Middle frontal gyrus (tissue), 1 donor: ENCODE results near the gene ALK.

Experiments
- DNase-seq: peaks from one replicate; pipeline ENCODE4 v3.0.0-alpha.2; 2015; ENCODE audit warnings: low spot score; ENCODE audit errors: extremely low spot score

ALK gene

GRCh38 chr2:29796446-29796845 is 124.9 kb downstream of the ALK start:
- no peak for DNase-seq

- no peak for DNase-seq
Observed at GRCh38 chr2:29789911-29790485, 131.4 kb downstream of the ALK start.

- no peak for DNase-seq
Observed at GRCh38 chr2:29787473-29788465, 133.6 kb downstream of the ALK start.

- no peak for DNase-seq
Observed at GRCh38 chr2:29786361-29786760, 135.0 kb downstream of the ALK start.

- DNase-seq: no peak
Observed at GRCh38 chr2:29783666-29784065, 137.7 kb downstream of the ALK start.

- no peak for DNase-seq
Observed at GRCh38 chr2:29782549-29783458, 138.6 kb downstream of the ALK start.

- no peak for DNase-seq
Observed at GRCh38 chr2:29782087-29782486, 139.3 kb downstream of the ALK start.

GRCh38 chr2:29780906-29781305 is 140.5 kb downstream of the ALK start:
- DNase-seq: no peak

- no peak for DNase-seq
Observed at GRCh38 chr2:29777161-29777560, 144.2 kb downstream of the ALK start.

- no peak for DNase-seq
Observed at GRCh38 chr2:29776406-29776805, 145.0 kb downstream of the ALK start.

- DNase-seq: no peak
Observed at GRCh38 chr2:29775937-29776336, 145.4 kb downstream of the ALK start.

GRCh38 chr2:29774624-29775023 is 146.8 kb downstream of the ALK start:
- DNase-seq: no peak

GRCh38 chr2:29770846-29771245 is 150.5 kb downstream of the ALK start:
- no peak for DNase-seq

- no peak for DNase-seq
Observed at GRCh38 chr2:29769847-29770246, 151.5 kb downstream of the ALK start.

GRCh38 chr2:29767606-29768335 is 153.6 kb downstream of the ALK start:
- DNase-seq: no peak

- no peak for DNase-seq
Observed at GRCh38 chr2:29766191-29766590, 155.2 kb downstream of the ALK start.

- no peak for DNase-seq
Observed at GRCh38 chr2:29765721-29766120, 155.7 kb downstream of the ALK start.

GRCh38 chr2:29763371-29763770 is 158.0 kb downstream of the ALK start:
- no peak for DNase-seq

- DNase-seq: no peak
Observed at GRCh38 chr2:29762239-29762638, 159.1 kb downstream of the ALK start.

GRCh38 chr2:29761278-29761677 is 160.1 kb downstream of the ALK start:
- DNase-seq: no peak

GRCh38 chr2:29760008-29760407 is 161.4 kb downstream of the ALK start:
- no peak for DNase-seq
